ENCODE results near the gene SPPL2A.

SPPL2A gene

DNA sequence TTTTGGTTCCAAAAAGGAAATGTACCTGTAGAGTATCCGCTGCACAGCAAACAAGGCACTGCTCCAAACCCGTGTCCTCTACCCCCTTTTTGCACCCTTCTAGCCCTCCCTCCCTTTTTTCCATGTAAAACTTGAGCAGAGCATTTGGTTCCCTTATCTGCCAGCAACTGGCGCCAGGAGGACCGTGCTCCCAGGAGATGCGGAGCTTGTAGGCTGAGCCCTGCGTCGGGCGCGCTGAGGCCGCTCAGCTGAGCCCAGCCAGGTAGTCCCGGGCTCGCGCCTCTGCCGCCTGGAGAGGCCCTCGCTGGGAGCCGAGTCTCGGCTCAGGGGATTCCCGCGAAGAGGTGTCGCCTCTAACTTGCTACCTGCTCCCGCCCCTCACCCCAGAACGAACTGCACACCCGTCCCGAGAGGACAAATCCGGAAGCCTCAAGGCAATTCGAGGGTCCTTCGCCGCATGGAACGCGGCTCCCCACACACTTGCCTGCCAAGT lies 79.5 kb downstream of the SPPL2A start:
- DNase-seq: peak; percentile 77

GRCh38 chr15:50685191-50685975 lies 80.1 kb downstream of the SPPL2A start:
- no peak for DNase-seq

DNA sequence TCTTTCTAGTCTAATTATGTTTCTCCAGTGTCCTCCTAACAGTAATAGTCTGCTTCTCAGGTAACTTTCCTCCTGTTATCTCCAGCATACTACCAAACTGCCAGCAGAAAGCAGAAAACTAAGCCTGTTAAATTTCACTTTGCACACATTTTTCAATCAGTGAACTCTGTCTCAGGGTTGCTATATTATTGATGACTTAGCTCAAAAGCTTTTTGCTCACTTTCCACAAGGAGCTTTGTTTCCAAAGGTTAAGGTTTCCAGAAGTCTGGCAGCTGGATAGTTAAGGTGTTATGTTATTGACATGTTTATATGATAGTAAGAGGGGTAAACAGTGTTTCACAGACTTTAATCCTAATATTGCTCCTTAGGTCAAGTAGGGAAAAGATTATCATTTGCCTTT lies 84.0 kb downstream of the SPPL2A start:
- DNase-seq: no peak

DNA sequence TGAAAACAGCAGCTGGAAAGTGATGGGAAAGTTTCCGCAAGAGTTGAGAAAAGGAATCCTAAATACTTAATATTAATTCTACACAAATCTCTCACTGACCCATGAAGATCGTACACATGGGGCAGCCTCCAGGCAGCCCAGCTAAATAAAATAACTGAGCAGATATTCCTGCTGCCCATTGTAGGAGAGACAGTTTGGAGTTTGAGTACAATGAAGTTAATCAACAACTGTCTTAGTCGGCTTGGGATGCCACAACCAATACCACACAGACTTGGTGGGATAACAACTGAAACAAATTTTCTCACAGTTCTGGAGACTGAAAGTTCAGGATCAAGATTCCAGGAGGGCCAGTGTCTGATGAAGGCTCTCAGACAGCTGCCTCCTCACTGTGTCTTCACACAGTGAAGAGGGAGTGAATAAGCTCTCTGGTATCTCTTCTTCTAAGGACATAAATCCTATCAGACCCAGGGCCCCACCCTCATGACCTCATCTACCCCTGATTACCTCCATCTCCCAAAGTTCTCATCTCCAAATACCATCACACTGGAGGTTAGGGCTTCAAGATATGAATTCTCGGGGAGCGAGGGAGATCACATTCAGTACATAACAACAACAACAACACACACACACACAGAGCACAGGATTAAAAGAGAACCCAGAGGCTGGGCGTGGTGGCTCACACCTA lies 88.6 kb downstream of the SPPL2A start:
- no peak for DNase-seq

DNA sequence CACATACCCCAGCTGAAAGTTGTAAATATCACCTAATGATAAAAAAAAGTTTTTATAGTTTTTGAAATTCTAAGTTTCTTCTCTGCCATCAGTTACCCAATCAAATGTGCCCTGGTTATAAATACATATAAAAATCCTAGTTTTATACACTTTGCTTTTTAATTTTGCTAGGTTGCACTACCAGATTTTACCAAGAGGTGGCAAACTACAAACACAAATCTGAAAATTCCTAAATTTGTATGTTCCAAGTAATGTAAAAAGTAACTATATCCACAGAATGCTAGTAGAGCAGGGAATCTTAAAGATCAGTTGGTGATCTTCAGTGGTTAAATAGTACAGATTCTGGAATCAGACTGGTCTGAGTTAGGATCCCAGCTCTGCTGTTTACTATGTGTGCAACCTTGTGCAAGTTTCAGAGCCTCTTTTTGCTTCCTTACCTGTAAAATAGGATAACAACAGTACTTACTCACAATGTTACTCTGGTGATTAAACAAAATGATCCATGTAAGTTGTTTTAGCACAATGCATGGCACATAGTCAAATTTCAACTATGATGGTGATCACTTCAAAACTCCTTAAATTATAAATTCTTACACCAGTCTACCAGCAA lies 89.9 kb downstream of the SPPL2A start:
- peak; percentile 18 for DNase-seq

DNA sequence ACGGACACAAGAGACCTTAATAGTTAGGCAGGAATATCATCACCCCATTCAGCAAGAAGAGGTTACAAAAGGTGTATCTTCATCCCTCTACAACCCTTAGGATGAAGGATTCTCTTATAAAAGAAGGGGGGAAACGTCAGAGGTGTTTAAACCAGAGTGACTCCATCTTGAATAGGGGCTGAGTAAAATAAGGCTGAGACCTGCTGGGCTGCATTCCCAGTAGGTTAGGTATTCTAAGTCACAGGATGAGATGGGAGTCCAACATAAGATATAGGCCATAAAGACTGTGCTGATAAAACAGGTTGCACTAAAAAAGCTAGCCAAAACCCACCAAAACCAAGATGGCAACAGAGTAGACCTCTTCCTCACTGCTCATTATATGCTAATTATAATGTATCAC lies 95.4 kb downstream of the SPPL2A start:
- no peak for DNase-seq

DNA sequence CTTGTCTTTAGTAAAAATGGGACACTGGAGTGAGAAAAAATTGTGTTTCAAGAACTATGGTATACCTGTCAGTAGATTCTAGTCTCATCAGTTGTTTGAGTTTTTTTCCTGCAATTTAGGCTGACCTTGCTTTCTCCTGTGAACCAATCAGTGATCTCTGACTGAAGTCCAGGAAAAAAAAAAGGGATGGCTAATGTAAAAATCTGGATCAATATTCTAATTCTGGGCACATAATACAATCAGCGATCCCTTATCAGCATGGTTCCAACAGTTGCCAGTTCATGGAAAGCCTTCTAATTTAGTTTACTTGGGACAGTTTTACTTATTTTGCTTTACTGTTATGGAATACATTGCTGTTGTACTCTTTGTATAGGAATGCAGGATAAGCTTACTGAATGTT lies 95.9 kb downstream of the SPPL2A start:
- DNase-seq: no peak

DNA sequence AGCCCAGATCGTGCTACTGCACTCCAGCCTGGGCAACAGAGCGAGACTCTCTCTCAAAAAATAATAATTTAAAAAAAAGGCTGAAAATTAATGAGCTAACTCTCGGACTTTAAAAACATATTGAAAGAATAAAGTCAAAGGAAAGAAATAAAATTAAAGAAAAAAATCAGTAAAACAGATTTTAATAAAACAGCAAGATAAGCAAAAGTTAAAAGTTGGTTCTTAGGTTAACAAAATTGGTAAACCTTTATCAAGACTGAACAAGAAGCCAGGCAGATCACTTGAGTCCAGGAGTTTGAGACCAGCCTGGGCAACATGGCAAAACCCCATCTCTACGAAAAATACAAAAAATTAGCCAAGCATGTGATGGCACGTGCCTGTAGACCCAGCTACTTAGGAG lies 99.6 kb downstream of the SPPL2A start:
- no peak for DNase-seq

GRCh38 chr15:50655555-50655954 lies 110.0 kb downstream of the SPPL2A start:
- DNase-seq: no peak

DNA sequence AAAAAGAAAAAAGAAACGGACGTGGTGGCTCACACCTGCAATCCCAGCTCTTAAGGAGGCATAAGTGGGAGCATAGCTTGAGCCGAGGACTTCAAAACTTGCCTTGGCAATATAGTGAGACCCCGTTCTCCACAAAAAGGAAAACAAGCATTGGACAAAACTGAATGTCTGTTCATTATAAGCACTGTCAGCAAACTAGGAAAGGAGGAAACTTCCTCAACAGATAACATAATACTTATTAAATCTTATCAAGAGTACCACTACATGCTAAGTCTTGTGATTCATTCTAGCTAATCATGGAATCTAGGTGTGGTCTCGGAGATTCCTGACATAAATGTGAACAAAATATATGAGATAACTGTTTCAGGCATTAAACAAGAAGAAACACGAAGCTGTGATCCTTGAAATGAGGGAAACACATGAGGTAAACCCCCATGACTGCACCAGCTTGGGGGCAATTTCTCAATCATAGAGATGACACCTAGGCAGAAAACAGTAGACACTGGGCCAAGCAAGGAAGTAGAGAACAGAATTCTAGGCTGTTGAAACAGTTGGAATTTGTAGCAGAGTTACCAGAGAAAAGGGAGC lies 112.3 kb downstream of the SPPL2A start:
- DNase-seq: no peak

DNA sequence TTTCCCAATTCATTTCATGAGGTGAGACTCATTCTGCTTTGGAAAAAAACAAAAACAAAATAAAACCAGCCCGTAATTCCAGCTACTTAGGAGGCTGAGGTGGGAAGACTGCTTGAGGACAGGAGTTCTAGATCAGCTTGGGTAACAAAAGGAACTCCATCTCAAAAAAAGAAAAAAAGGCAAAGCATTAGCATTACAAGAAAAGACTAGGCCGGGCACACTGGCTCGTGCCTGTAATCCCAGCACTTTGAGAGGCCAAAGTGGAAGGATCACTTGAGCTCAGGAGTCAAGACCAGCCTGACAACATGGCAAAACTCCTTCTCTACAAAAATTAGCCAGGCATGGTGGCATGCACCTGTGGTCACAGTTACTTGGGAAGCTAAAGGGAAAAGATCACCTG lies 112.8 kb downstream of the SPPL2A start:
- DNase-seq: no peak

All from activated CD4-positive, alpha-beta T cell treated with anti-CD3 and anti-CD28 coated beads, Interleukin-2, amount 50 U/mL, for 16 hours (primary cell).